ENCODE measurements around the gene GARIN1A.
A peak's percentile ranks its signal among the peaks of the same experiment; 100 is the strongest.

GARIN1A gene

GRCh38 chr7:128693373-128694015 lies 21.4 kb downstream of the GARIN1A start:
- TF ChIP-seq CTCF (IDR thresholded peaks at IDR 0.05; ENCODE audit: low read depth, low read length), result no peak
- H3K4me3 ChIP-seq (ENCODE audit: low read depth, low read length), result no peak overlapping the region

GRCh38 chr7:128694738-128695137 lies 22.6 kb downstream of the GARIN1A start:
- no peak overlapping the region for H3K4me3 ChIP-seq (ENCODE audit: low read depth, low read length)
- no peak for TF ChIP-seq CTCF (IDR thresholded peaks at IDR 0.05; ENCODE audit: low read depth, low read length)

GRCh38 chr7:128697302-128697905 lies 25.3 kb downstream of the GARIN1A start:
- TF ChIP-seq CTCF (IDR thresholded peaks at IDR 0.05; ENCODE audit: low read depth, low read length), result peak; percentile 22; the same call in 1 of the 2 replicates
- peak overlapping the region; percentile 55 for H3K4me3 ChIP-seq (ENCODE audit: low read depth, low read length)

- no peak overlapping the region for H3K4me3 ChIP-seq (ENCODE audit: low read depth, low read length)
- TF ChIP-seq CTCF (IDR thresholded peaks at IDR 0.05; ENCODE audit: low read depth, low read length), result no peak
Measured at GRCh38 chr7:128699196-128699712, 27.2 kb downstream of the GARIN1A start.

GRCh38 chr7:128699895-128700294 lies 27.8 kb downstream of the GARIN1A start:
- no peak for TF ChIP-seq CTCF (IDR thresholded peaks at IDR 0.05; ENCODE audit: low read depth, low read length)
- no peak overlapping the region for H3K4me3 ChIP-seq (ENCODE audit: low read depth, low read length)

GRCh38 chr7:128701062-128701785 lies 29.1 kb downstream of the GARIN1A start:
- H3K4me3 ChIP-seq (ENCODE audit: low read depth, low read length), result no peak overlapping the region
- no peak for TF ChIP-seq CTCF (IDR thresholded peaks at IDR 0.05; ENCODE audit: low read depth, low read length)

Data from WI38 (cell line).